MM.1S (cell line): ENCODE results near the gene MEX3D.

Source experiments
- EZH2phosphoT487 ChIP-seq: fragments of 300-600 bp; sonication (generic); IDR thresholded peaks from 2 replicates; pipeline ENCODE4 v1.6.1; 2018; ENCODE audit warnings: antibody characterized with exemption, low read length
- TF ChIP-seq, protein P1 (sequence below): fragments of 300-600 bp; sonication (generic); IDR thresholded peaks from 2 replicates; pipeline ENCODE4 v1.5.1; 2016; ENCODE audit warnings: antibody characterized with exemption, low read length, mixed read lengths

GRCh38 chr19:1577929-1578618, 9.9 kb upstream of the MEX3D start:
- TF ChIP-seq, protein P1, sequence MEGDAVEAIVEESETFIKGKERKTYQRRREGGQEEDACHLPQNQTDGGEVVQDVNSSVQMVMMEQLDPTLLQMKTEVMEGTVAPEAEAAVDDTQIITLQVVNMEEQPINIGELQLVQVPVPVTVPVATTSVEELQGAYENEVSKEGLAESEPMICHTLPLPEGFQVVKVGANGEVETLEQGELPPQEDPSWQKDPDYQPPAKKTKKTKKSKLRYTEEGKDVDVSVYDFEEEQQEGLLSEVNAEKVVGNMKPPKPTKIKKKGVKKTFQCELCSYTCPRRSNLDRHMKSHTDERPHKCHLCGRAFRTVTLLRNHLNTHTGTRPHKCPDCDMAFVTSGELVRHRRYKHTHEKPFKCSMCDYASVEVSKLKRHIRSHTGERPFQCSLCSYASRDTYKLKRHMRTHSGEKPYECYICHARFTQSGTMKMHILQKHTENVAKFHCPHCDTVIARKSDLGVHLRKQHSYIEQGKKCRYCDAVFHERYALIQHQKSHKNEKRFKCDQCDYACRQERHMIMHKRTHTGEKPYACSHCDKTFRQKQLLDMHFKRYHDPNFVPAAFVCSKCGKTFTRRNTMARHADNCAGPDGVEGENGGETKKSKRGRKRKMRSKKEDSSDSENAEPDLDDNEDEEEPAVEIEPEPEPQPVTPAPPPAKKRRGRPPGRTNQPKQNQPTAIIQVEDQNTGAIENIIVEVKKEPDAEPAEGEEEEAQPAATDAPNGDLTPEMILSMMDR: no peak
- TF ChIP-seq EZH2phosphoT487: no peak
